GM23248 (cell line): ENCODE data around the gene GAMT.

ENCODE experiments used
- EZH2 ChIP-seq: fragments of 200-600 bp; sonication (generic); IDR thresholded peaks from 2 replicates; pipeline ENCODE4 v1.6.1; 2018; ENCODE audit warnings: antibody characterized with exemption, mild to moderate bottlenecking; ENCODE audit not compliant: insufficient read depth, poor library complexity, severe bottlenecking
- EZH2phosphoT487 ChIP-seq: fragments of 200-600 bp; sonication (generic); IDR thresholded peaks from 2 replicates; pipeline ENCODE4 v1.6.1; 2018; ENCODE audit warnings: antibody characterized with exemption, moderate library complexity, mild to moderate bottlenecking, low read depth; ENCODE audit not compliant: insufficient read depth

DNA sequence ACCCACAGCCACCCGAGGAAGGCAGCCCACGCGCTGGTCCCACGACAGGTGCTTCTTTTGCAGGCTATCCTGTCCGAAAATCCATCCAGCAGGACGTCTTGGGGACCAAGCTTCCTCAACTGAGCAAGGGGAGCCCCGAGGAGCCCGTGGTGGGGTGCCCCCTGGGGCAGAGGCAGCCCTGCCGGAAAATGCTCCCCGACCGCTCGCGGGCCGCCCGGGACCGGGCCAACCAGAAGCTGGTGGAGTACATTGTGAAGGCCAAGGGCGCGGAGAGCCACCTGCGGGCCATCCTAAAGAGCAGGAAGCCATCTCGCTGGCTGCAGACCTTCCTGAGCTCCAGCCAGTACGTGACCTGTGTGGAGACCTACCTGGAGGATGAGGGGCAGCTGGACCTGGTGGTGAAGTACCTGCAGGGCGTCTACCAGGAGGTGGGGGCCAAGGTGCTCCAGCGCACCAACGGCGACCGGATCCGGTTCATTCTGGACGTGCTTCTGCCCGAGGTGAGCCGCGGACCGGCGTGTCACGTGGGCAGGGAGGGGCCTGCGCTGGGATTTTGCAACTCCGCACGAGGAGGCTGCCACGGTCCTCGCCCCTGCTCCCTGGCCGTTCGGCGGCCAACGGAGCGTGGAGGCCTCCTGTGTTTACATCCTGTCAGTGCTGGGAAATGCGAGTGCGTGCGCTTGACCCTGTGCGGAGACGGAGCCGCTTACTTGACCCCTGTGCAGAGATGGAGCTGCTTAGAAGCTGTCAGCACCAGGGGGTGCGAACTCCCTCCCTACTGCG is 30.6 kb downstream of the GAMT start:
- TF ChIP-seq EZH2 (no peak), EZH2phosphoT487 (no peak)
